Activated T-helper 1 cell treated with Interleukin-2 at 50 U/mL for 16 hours (primary cell): ENCODE measurements around the gene MAPRE3.
A peak's percentile ranks its signal among the peaks of the same experiment; 100 is the strongest.

Experiments
- DNase-seq: peaks from one replicate; pipeline ENCODE4 v3.0.0-alpha.2; 2020; ENCODE audit warnings: low read depth

The MAPRE3 gene

GRCh38 chr2:27040282-27040681 lies 69.8 kb downstream of the MAPRE3 start:
- no peak for DNase-seq

- DNase-seq: no peak
Measured at GRCh38 chr2:27041752-27042151, 71.3 kb downstream of the MAPRE3 start.

- DNase-seq: no peak
Measured at GRCh38 chr2:27042159-27042661, 71.8 kb downstream of the MAPRE3 start.

GRCh38 chr2:27042985-27043634 lies 72.7 kb downstream of the MAPRE3 start:
- no peak for DNase-seq

- DNase-seq: peak; percentile 48
Measured at GRCh38 chr2:27049422-27050280, 79.2 kb downstream of the MAPRE3 start.

- DNase-seq: peak; percentile 85
Measured at GRCh38 chr2:27050281-27050995, 80.0 kb downstream of the MAPRE3 start.

- DNase-seq: peak; percentile 91
Measured at GRCh38 chr2:27050996-27051901, 80.8 kb downstream of the MAPRE3 start, which contains the start of gene AGBL5. TSS of gene AGBL5 (plus strand) at chr2:27051668. CDS start at chr2:27052959, 1,291 bp downstream.

- peak; percentile 30 for DNase-seq
Measured at GRCh38 chr2:27051902-27052645, 81.6 kb downstream of the MAPRE3 start.

- DNase-seq: no peak
Measured at GRCh38 chr2:27053321-27053720, 82.9 kb downstream of the MAPRE3 start.

- DNase-seq: no peak
Measured at GRCh38 chr2:27053776-27054175, 83.3 kb downstream of the MAPRE3 start.

GRCh38 chr2:27054721-27055120 lies 84.3 kb downstream of the MAPRE3 start:
- DNase-seq: no peak

GRCh38 chr2:27057184-27057583 lies 86.7 kb downstream of the MAPRE3 start:
- no peak for DNase-seq

GRCh38 chr2:27058210-27058609 lies 87.8 kb downstream of the MAPRE3 start:
- DNase-seq: no peak

- DNase-seq: no peak
Measured at GRCh38 chr2:27059141-27059820, 88.8 kb downstream of the MAPRE3 start.

- DNase-seq: no peak
Measured at GRCh38 chr2:27060323-27060722, 89.9 kb downstream of the MAPRE3 start.

GRCh38 chr2:27065128-27065527 lies 94.7 kb downstream of the MAPRE3 start:
- DNase-seq: no peak

- no peak for DNase-seq
Measured at GRCh38 chr2:27067385-27067784, 96.9 kb downstream of the MAPRE3 start.

- no peak for DNase-seq
Measured at GRCh38 chr2:27069436-27069835, 99.0 kb downstream of the MAPRE3 start.

GRCh38 chr2:27069961-27070618 lies 99.7 kb downstream of the MAPRE3 start:
- DNase-seq: no peak
